ENCODE data around the gene PROCA1.
A peak's percentile ranks its signal among the peaks of the same experiment; 100 is the strongest.
"Not testable (repeated sequence)": the region's sequence is repeated elsewhere in the genome, so short reads cannot be mapped to it uniquely, and the experiment has no call there.

PROCA1 gene

GRCh38 chr17:28744104-28744971 is 32.6 kb upstream of the PROCA1 start:
- DNase-seq: peak; percentile 84

GRCh38 chr17:28743243-28744103 is 31.8 kb upstream of the PROCA1 start, which contains the start of gene TRAF4:
Gene TRAF4 (plus strand): TSS chr17:28744011. CDS start chr17:28744113, 102 bp downstream.
- peak; percentile 96 for DNase-seq

GRCh38 chr17:28741358-28742349 is 30.0 kb upstream of the PROCA1 start:
- peak; percentile 99 for DNase-seq

- DNase-seq: no peak
Measured at GRCh38 chr17:28740406-28741357, 29.0 kb upstream of the PROCA1 start.

GRCh38 chr17:28738680-28739384 is 27.1 kb upstream of the PROCA1 start:
- no peak for DNase-seq

- no peak for DNase-seq
Measured at GRCh38 chr17:28737770-28738679, 26.3 kb upstream of the PROCA1 start.

GRCh38 chr17:28737316-28737715 is 25.6 kb upstream of the PROCA1 start:
- DNase-seq: no peak

- DNase-seq: not testable (repeated sequence)
Measured at GRCh38 chr17:28735913-28736769, 24.5 kb upstream of the PROCA1 start.

- peak; percentile 92 for DNase-seq
Measured at GRCh38 chr17:28735242-28735722, 23.6 kb upstream of the PROCA1 start.

GRCh38 chr17:28734712-28735241 is 23.1 kb upstream of the PROCA1 start:
- DNase-seq: no peak

- DNase-seq: no peak
Measured at GRCh38 chr17:28733346-28733745, 21.7 kb upstream of the PROCA1 start.

GRCh38 chr17:28729950-28730330 is 18.3 kb upstream of the PROCA1 start:
- no peak for DNase-seq

- peak; percentile 99 for DNase-seq
Measured at GRCh38 chr17:28728364-28729200, 16.9 kb upstream of the PROCA1 start, which contains the start of gene NEK8. Gene NEK8 (plus strand): TSS chr17:28728788. CDS start chr17:28728814, 26 bp downstream.

- peak; percentile 99 for DNase-seq
Measured at GRCh38 chr17:28726627-28727491, 15.2 kb upstream of the PROCA1 start.

GRCh38 chr17:28726226-28726626 is 14.5 kb upstream of the PROCA1 start, which contains the start of gene TLCD1:
Gene TLCD1 (minus strand): TSS chr17:28726233. CDS start chr17:28726097, 136 bp downstream.
- peak; percentile 90 for DNase-seq

Data from OCI-M1 (cell line).